Endodermal cell (in vitro differentiated cells): ENCODE measurements around the gene MYBPC3. TPM values are rescaled to one million over a fixed set of nuclear protein-coding genes. Genes with fewer than 3 reads are reported as not detected.

Experiments used
- DNase-seq: peaks from one replicate; pipeline ENCODE4 v3.0.0-alpha.2; 2017
- H3K27ac ChIP-seq: 2 replicates; pipeline ENCODE4 v1.5.1; 2013; ENCODE audit warnings: mild to moderate bottlenecking, low read depth, low read length, moderate library complexity
- H3K27me3 ChIP-seq: 2 replicates; pipeline ENCODE4 v1.6.1; 2013; ENCODE audit warnings: mild to moderate bottlenecking, low read length, moderate library complexity; ENCODE audit not compliant: insufficient read depth, control insufficient read depth, poor library complexity, severe bottlenecking
- H3K36me3 ChIP-seq: 2 replicates; pipeline ENCODE4 v1.7.0; 2013; ENCODE audit warnings: mild to moderate bottlenecking, low read length, moderate library complexity; ENCODE audit not compliant: control insufficient read depth, insufficient read depth
- H3K4me1 ChIP-seq: one replicate; pipeline ENCODE4 v1.7.0; 2013; ENCODE audit warnings: low read length; ENCODE audit not compliant: control insufficient read depth, insufficient read depth
- H3K4me3 ChIP-seq: 2 replicates; pipeline ENCODE4 v1.5.1; 2013; ENCODE audit warnings: mild to moderate bottlenecking, low read length, moderate library complexity
- H3K9ac ChIP-seq: 2 replicates; pipeline ENCODE4 v1.6.1; 2013; ENCODE audit warnings: mild to moderate bottlenecking, low read length, moderate library complexity; ENCODE audit not compliant: poor library complexity, severe bottlenecking; ENCODE audit errors: extremely low read depth
- H3K9me3 ChIP-seq: 2 replicates; pipeline ENCODE4 v1.6.1; 2013; ENCODE audit warnings: mild to moderate bottlenecking, low read length, moderate library complexity; ENCODE audit not compliant: control insufficient read depth
- H3K27ac Mint-ChIP-seq: 2 replicates; pipeline ENCODE4 v1.8.0; 2020; ENCODE audit warnings: mixed read lengths
- H3K27me3 Mint-ChIP-seq: 2 replicates; pipeline ENCODE4 v1.8.0; 2021; ENCODE audit warnings: mild to moderate bottlenecking, mixed read lengths; ENCODE audit not compliant: insufficient read depth
- H3K36me3 Mint-ChIP-seq: 2 replicates; pipeline ENCODE4 v1.8.0; 2020; ENCODE audit warnings: low read depth, mixed read lengths
- H3K4me1 Mint-ChIP-seq: 2 replicates; pipeline ENCODE4 v1.8.0; 2020; ENCODE audit warnings: mixed read lengths
- H3K4me3 Mint-ChIP-seq: 2 replicates; pipeline ENCODE4 v1.8.0; 2020; ENCODE audit warnings: mild to moderate bottlenecking, moderate library complexity, mixed read lengths
- H3K9me3 Mint-ChIP-seq: 2 replicates; pipeline ENCODE4 v1.8.0; 2020; ENCODE audit warnings: mild to moderate bottlenecking, mixed read lengths
- WGBS, 2 experiments: methylation state at CpG; one replicate each; pipeline versions ENCODE4 v1.1.5 to v1.1.7; 2013; ENCODE audit warnings: missing lambda C conversion rate in 2 of 2, mixed read lengths in 1 of 2; ENCODE audit not compliant: insufficient coverage in 1 of 2, insufficient read length in 1 of 2; 5-methylcytosine and 5-hydroxymethylcytosine counted together
- total RNA-seq, 2 donors: library from RNA; stranded (reverse); fragmentation: NEBNext Ultra II Directional in 1 of 2; extraction: Animal tissue kit (Norgen Biotek cat#: 25700) in 1 of 2; gene quantifications; 2 replicates in 1 of 2; 3 replicates in 1 of 2; pipeline ENCODE4 v1.2.1, GENCODE V29; 2021
- TF ChIP-seq, protein P1 (sequence below): fragments of 200-600 bp; sonication (generic); conservative IDR thresholded peaks from 2 replicates; pipeline ENCODE4 v1.5.0; 2021; ENCODE audit warnings: antibody characterized with exemption, mild to moderate bottlenecking

Gene MYBPC3
- total RNA-seq, 2 donors from 2014 or later, result 0.07 TPM; not detected in 1

DNA sequence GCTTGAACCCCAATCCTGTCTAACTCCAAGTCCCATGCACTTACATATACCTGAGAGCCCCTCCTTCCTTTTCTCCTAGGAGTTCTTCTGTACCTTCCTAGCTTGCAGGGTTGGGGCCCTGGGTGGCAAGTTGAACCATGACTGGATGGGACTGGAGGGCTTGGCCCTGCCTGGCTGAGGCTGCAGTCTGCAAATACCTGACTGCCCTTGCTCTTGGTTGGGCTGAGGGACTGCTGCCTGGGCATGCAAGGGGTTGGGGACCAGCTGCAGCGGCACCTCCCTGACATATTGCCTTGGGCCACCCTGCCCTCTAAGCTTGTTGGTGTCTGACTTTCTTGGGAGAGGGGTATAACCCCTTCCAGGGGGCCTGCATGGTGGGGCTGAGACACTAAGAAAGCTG is 46.0 kb upstream of the MYBPC3 start:
- TF ChIP-seq, protein P1, sequence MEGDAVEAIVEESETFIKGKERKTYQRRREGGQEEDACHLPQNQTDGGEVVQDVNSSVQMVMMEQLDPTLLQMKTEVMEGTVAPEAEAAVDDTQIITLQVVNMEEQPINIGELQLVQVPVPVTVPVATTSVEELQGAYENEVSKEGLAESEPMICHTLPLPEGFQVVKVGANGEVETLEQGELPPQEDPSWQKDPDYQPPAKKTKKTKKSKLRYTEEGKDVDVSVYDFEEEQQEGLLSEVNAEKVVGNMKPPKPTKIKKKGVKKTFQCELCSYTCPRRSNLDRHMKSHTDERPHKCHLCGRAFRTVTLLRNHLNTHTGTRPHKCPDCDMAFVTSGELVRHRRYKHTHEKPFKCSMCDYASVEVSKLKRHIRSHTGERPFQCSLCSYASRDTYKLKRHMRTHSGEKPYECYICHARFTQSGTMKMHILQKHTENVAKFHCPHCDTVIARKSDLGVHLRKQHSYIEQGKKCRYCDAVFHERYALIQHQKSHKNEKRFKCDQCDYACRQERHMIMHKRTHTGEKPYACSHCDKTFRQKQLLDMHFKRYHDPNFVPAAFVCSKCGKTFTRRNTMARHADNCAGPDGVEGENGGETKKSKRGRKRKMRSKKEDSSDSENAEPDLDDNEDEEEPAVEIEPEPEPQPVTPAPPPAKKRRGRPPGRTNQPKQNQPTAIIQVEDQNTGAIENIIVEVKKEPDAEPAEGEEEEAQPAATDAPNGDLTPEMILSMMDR, result no peak
- Mint-ChIP-seq H3K9me3 (no peaks in the 10 kb centered on the region), H3K27me3 (no peaks in the 10 kb centered on the region), H3K36me3 (no peaks in the 10 kb centered on the region), H3K27ac (no peak overlapping the region), H3K4me1 (peaks cover 29% of the 10 kb centered on the region), H3K4me3 (no peak overlapping the region)
- Histone ChIP-seq H3K36me3 (no peaks in the 10 kb centered on the region), H3K27ac (no peak overlapping the region), H3K9ac (no peak overlapping the region), H3K4me3 (no peak overlapping the region), H3K4me1 (no peaks in the 10 kb centered on the region), H3K9me3 (no peaks in the 10 kb centered on the region), H3K27me3 (no peaks in the 10 kb centered on the region)
- 80 to 93% methylated on average over 1 of the region's 1 CpG for WGBS, 2 experiments
- peak; percentile 65 for DNase-seq

DNA sequence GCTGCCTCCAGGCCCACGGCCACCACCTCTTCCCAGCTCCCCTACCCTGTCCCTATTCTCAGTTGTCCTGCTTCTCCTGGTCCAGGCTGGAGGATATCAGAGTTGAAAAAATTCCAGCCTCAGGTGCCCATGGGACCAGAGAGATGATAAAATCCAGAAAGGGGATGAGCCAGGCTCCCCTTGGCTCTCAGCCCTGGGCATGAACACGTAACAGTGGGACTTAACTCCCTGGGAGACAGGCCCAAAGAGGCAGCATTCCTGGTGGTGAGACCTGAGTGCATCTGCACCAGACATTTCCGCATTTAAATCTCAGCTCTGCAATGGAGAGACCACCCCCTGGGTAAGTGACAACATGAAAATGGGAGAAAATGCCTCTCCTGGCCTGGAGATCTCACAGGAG is 45.5 kb upstream of the MYBPC3 start:
- Histone ChIP-seq H3K36me3 (no peaks in the 10 kb centered on the region), H3K4me3 (no peak overlapping the region), H3K4me1 (no peaks in the 10 kb centered on the region), H3K9ac (no peak overlapping the region), H3K27ac (no peak overlapping the region), H3K9me3 (no peaks in the 10 kb centered on the region), H3K27me3 (no peaks in the 10 kb centered on the region)
- DNase-seq, result peak; percentile 64
- TF ChIP-seq, protein P1, result peak; percentile 10
- WGBS, 2 experiments, result 89 to 95% methylated on average over 2 to 3 of the region's 3 CpGs
- no peaks in the 10 kb centered on the region for H3K27me3 Mint-ChIP-seq
- H3K27ac Mint-ChIP-seq, result peak overlapping the region; percentile 78
- H3K4me3 Mint-ChIP-seq, result no peak overlapping the region
- no peaks in the 10 kb centered on the region for H3K36me3 Mint-ChIP-seq
- peaks cover 25% of the 10 kb centered on the region for H3K4me1 Mint-ChIP-seq
- H3K9me3 Mint-ChIP-seq, result no peaks in the 10 kb centered on the region

DNA sequence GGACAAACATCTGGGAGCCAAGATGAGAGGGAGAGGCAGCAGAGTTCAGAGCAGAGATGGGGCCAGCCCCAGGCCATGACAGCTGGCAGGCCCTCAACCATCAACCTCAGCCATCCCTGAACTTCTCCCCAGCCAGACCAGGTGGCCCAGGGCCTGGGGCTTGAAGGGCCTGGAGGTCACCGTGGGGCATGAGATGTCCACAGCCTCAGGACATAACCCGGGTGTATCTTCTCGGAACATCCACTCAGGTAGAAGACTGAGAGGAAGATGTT is 43.5 kb upstream of the MYBPC3 start:
- TF ChIP-seq, protein P1, result no peak
- H3K27ac Mint-ChIP-seq, result no peak overlapping the region
- H3K27me3 ChIP-seq, result no peaks in the 10 kb centered on the region
- WGBS, 2 experiments, result 94 to 100% methylated on average over 3 of the region's 3 CpGs
- no peaks in the 10 kb centered on the region for H3K9me3 Mint-ChIP-seq
- H3K36me3 Mint-ChIP-seq, result no peaks in the 10 kb centered on the region
- no peaks in the 10 kb centered on the region for H3K36me3 ChIP-seq
- H3K4me3 Mint-ChIP-seq, result no peak overlapping the region
- no peaks in the 10 kb centered on the region for H3K9me3 ChIP-seq
- H3K4me3 ChIP-seq, result no peak overlapping the region
- H3K27me3 Mint-ChIP-seq, result no peaks in the 10 kb centered on the region
- peaks cover 15% of the 10 kb centered on the region for H3K4me1 Mint-ChIP-seq
- no peak for DNase-seq
- H3K27ac ChIP-seq, result no peak overlapping the region
- no peak overlapping the region for H3K9ac ChIP-seq
- H3K4me1 ChIP-seq, result no peaks in the 10 kb centered on the region
